ENCODE data around the gene CLEC4E.
"Not testable (repeated sequence)": the region's sequence is repeated elsewhere in the genome, so short reads cannot be mapped to it uniquely, and the experiment has no call there.

The CLEC4E gene

DNA sequence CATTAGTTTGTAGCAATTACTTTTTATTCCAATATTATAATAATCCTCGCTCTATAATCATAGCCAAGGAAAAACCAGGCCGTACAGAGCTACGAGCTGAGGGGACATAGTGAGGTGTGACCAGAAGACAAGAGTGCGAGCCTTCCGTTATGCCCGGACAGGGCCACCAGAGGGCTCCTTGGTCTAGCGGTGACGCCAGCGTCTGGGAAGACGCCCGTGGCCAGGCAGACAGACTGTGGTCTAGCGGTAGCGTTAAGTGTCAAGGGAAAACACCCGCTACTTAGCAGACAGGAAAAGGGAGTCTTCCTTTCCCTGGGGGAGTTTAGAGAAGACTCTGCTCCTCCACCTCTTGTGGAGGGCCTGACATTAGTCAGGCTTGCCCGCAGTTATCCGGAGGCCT lies 2.9 kb downstream of the CLEC4E start:
- DNase-seq (ENCODE audit: low read depth), result not testable (repeated sequence)

DNA sequence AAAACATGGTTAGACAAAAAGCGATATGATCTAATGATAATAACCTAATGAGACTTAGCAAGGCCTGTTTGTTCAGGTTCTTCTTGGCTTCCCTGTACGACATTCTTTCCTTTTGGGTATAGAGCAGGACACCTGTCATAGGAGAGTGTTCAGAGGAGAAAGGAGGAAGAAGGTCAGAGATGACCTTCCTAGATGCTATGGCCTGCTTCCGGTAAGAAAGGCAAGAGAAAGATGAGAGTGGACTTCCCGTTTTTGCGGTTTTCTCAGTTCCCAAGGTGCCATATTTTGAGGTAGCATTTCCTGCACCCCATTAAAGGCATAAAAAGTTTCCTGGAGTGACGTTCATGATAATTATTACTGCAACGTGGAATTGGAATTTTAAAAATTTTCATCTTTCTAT lies 8.7 kb downstream of the CLEC4E start:
- DNase-seq (ENCODE audit: low read depth), result no peak

DNA sequence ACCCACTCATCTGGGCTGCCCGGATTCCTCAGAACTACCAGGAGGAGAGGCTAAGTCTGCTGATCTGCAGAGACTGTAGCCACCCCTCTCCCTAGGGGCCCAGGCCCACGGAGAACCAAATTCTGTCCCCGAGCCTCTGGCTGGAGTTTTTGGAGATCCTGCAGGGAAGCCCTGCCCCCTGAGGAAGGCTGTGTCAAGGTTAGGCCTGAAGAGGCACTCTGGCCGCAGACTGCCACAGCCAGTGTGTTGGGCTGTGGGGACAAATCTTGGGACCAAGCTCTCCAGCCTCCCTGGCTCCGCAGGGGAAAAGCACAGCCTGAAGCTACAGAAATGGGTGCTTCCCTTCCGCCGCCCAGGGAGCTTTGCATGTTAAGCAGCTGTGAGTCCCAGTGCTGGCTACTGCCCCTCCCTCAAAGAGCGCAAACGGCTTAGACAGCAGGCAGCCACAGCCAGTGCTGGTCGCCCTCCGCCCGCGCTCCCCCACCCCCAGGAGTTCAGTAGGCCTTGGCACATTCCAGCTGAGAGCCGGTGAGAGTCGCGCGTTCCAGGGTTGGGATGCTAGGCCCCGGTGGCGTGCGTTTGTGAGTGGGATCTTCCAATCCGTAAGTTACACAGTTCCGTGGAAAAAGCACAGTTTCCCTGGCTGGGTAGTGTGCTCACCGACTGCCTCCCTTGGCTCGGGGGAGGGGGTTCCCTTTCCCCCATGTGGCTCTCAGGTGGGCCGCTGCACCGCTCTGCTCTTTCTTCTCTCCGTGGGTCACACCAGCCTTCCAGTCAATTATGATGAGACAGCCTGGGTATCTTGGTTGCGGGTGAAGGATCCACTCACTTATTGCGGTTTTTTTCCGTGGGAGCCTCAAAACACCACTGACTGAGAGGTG lies 13.2 kb downstream of the CLEC4E start:
- DNase-seq (ENCODE audit: low read depth), result no peak

DNA sequence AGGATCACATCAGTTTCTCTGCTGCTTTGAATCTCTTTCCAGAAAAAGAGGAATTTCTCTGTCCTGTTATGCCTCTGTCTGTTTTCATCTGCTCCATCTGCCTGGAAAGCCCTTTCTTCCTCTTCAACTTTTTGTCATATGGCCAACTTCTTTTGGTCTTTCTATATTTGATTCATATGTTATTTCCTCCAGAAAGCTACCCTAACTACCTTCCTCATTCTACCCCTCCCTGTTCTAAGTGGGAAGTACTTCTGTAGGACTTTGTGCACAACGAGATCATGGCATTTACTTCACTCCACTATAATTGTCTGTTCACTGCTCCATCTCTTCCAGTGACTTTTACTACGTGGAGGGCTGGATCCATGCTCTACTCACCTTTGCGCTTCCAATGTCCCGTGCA lies 21.5 kb downstream of the CLEC4E start:
- DNase-seq (ENCODE audit: low read depth), result no peak

DNA sequence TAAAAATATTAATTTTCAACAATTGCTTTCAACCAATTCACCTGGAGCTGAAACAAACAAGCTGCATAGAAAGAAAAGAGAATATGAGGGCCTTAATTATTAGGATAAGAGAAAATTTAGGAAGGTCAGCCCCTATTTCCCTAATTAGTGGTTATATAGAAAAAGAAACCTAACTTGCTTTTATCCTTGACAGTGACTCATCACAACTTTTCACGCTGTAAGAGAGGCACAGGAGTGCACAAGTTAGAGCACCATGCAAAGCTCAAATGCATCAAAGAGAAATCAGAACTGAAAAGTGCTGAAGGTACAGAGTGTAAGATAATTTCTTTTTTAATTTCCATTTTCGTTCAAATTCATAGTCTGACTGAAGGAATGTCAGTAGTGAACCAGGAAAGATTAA lies 22.7 kb downstream of the CLEC4E start:
- DNase-seq (ENCODE audit: low read depth), result no peak

DNA sequence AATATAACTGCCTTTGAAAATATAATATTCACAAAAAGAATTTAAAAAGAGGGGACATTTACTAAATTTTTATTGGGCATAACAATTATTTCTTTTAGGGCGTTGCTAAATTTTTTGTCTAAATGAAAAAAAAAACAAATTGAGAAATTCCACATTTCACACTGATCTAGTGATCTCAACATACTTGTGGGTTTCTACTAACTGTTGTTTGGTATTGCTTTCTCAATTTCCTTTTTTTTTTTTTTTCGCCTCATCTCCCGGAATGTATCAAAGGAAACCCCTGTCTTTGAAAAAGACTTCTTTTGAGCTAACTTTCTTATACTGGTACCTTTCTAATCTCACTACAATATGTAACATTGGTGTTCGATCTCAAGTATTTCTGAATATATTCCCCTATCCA lies 27.4 kb downstream of the CLEC4E start, which contains the start of gene CLEC4D:
Gene CLEC4D, plus strand, starts transcription at position 248 of the 400 bp plus-strand sequence. CDS start 230 bp downstream, outside the sequence.
- no peak for DNase-seq (ENCODE audit: low read depth)

DNA sequence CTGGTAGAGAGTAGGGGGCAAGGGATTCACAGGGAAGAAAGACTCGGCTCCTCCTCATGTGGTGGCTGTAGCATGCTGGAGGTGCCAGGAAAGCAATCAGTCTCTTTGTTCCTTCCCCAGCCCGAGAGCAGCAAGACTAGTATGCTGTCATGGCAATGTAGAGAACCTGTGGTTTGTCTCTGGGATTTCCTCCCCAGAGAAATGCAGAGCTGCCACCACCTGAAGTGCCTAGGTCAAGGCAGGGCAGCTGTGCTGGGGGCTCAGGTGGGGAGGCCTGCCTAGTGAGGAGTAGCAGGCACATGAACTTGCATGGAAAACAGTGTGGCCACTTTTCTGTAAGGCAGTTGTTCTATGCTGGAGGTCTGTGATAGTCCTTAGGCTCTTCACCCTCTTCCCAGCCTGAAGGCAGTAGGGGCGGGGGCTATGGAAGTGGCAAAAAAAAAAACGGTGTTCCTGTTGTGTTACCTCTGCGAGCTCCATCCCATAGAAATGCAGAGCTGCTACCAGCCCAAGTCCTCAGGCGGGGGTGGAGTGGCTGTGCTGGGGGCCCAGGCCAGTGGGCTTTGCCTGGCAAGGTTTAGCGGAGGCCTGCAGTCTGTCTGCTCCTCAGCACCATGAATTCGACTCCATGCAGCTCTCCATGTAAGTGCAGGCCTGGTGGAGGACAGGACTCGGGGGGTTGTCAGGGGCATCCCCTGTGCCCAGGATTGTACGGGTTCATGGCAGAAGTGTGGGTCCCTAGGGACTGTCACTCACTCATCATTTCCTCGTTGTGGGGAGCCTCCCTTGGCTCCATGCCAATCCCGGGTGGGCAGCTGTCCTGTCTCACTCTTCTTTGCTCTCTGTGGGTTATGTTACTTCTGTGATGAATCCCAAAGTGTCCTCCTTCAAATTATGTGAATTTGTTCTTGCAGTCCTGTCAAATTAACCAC lies 31.5 kb downstream of the CLEC4E start:
- DNase-seq (ENCODE audit: low read depth), result no peak

DNA sequence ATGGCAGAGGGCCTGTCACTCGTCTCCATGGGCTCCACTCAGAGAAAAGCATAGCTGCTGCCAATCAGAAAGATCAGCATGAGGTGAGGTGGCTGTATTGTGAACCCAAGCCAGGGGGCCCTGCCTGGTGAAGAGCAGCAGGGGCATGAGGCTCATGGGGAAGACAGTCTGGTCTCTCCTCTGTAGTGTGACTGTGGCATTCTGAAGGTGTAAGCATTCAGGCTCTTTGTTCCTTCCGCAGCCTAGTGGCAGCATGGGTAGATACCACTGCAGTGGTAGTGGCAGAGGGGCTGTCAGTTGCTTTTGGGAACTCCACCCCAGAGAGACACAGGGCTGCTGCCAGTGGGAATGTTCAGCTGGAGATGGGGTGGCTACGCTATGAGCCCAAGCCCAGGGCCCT lies 32.5 kb downstream of the CLEC4E start:
- no peak for DNase-seq (ENCODE audit: low read depth)

DNA sequence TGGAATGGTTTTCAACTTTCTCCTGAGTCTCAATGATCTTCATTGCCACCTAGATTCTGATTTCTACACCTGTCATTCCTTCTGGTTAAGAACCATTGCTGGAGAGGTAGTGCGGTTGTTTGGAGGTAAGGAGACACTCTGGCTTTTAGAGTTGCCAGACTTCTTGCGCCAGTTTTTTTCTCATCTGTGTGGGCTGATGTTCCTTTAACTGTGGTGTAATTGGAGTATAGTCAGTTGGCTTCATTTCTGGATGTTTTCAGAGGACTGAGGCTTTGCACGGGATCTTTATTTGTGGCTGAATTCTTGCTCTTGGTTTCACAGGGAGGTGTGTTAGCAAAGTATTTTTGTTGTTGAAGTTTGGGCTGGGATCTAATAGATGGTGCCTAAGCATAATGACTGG lies 33.1 kb downstream of the CLEC4E start:
- DNase-seq (ENCODE audit: low read depth), result no peak

DNA sequence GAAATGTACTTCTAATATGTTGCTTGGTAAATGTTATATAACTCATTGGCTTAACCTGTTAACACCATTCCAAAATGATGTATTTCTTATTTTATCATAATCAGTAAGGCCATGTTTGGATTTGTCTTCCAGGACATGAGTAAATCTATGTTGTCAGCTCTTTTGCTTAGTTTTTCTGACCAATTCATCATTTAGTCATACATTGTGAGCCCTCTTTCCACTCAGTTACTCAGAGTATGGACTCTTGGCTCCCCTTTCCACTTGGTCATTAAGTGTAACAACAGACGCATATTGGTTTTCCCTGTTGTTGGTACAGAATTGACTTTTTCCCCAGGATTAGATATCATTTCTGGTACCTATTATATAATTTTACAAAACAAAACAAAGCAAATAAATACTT lies 36.4 kb downstream of the CLEC4E start:
- no peak for DNase-seq (ENCODE audit: low read depth)

DNA sequence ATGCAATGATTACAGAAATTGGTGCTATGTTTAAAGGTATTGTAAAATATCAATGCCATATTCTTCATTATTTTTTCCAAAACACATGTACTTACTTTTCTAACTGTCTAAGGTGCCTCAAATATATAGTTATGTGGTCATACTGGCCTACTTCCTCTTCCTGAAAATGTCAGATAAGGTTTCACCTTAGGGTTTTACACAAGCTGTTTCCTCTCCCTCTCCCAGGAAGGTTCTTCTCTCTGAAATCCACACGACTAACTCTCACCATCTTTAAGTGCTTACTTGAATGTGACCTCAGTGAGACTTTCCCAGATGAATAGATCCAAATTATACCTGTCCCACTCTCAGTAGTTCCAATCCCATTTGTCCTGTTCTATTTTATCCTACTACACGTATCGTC lies 39.0 kb downstream of the CLEC4E start:
- DNase-seq (ENCODE audit: low read depth), result no peak

DNA sequence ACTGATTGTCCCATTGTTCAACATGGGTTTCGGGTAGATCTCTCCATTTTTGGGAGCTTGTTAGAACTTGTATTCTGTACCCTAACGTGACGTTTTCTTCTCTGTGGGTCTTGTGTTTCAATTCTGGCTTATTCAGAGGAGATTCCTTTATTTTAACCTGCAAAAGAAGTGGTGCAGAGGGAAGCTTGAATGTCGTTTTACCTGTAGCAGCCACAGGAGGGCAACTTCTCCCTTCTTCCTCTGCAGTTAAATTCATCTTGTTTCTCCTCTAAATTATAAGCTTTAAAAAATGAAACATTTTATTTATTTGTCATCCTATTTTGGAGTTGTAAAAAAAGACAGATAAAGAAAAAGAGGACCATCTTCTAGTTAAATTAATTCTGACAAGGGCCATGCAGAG lies 41.1 kb downstream of the CLEC4E start:
- DNase-seq (ENCODE audit: low read depth), result no peak

DNA sequence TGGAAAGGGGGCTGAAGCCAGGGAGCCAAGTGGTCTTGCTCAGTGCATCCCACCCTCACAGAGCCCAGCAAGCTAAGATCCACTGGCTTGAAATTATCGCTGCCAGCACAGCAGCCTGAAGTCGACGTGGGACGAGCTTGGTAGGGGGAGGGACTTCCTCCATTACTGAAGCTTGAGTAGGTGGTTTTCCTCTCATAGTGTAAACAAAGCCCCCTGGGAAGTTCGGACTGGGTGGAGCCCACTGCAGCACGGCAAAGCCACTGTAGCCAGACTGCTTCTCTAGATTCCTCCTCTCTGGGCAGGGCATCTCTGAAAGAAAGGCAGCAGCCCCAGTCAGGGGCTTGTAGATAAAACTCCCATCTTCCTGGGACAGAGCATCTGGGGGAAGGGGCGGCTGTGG lies 44.6 kb downstream of the CLEC4E start:
- DNase-seq (ENCODE audit: low read depth), result not testable (repeated sequence)

DNA sequence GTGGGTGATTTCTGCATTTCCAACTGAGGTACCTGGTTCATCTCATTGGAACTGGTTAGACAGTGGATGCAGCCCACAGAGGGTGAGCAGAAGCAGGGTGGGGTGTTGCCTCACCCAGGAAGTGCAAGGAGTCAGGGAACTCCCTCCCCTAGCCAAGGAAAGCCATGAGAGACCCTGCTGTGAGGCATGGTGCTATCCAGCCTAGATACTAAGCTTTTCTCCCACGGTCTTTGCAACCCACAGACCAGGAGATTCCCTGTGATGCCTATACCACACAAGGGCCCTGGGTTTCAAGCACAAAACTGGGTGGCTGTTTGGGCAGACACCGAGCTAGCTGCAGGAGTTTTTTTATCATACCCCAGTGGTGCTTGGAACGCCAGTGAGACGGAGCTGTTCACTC lies 45.0 kb downstream of the CLEC4E start:
- DNase-seq (ENCODE audit: low read depth), result not testable (repeated sequence)

DNA sequence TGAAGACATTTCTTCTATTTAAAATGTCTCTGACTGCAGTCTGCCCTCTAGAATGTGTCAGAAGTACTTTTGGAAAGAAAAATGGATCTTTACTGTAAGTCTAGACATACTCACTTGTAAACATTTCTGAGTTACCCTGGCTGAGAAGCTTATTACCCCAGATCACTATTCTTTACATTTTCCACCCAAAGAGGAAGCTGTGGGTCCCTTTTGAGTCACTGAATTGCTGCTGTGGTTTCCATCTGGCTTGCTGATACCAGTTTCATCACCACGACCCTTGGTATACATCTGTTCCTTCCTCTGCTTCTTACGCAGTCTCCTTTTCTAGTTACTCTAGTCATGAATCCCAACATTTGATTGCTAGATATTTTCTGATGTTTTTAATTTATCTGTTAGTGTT lies 47.6 kb downstream of the CLEC4E start:
- DNase-seq (ENCODE audit: low read depth), result no peak

DNA sequence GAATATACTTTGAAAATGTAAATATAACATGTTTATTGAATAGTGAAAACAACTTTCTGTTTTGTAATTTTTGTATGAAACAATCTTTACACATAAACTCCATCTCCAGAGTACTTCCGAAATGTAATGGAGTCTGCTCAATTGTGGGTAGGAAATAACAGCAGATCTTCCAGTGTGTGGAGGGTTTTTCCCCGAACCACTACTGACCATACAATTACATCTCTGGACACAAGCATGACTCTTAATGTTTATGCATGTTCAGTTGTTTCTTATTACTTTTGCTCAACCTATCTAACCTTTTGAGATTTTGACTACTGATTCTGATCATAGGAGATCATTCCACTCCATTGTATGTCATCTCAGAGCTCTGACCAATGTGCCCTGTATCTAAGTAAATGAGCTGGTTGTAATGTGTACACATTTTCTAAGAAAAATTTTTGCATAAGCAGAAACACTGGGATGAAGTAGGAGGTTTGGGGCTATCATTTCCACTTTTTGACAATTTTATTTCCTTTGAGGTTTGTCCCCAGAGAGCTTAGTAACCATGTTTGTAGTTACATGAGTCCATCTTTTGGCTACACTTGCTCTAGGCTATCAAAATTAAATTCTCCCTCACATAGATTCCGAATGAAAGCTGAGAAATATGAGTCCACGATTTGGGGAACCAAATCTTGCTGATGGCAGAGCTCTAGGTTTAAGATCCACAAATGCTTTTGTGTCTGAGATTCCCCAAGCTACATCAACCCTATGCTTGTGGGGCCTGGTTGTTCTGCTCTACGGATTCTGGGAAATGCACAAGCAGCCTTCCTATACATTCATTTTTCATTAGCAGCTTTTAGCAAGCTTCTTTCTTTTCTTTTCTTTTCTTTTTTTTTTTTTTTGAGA lies 48.8 kb downstream of the CLEC4E start:
- DNase-seq (ENCODE audit: low read depth), result no peak

Data from iris pigment epithelial cell (primary cell).